HG03025 (cell line): ENCODE measurements around the gene TTC23.

ENCODE experiments used
- ATAC-seq: cut with Tn5 transposase; IDR thresholded peaks from one replicate; pipeline ENCODE4 v1.9.1; 2021; ENCODE audit warnings: mild to moderate bottlenecking, moderate library complexity; ENCODE audit not compliant: unreplicated experiment, low FRiP score

Gene TTC23

DNA sequence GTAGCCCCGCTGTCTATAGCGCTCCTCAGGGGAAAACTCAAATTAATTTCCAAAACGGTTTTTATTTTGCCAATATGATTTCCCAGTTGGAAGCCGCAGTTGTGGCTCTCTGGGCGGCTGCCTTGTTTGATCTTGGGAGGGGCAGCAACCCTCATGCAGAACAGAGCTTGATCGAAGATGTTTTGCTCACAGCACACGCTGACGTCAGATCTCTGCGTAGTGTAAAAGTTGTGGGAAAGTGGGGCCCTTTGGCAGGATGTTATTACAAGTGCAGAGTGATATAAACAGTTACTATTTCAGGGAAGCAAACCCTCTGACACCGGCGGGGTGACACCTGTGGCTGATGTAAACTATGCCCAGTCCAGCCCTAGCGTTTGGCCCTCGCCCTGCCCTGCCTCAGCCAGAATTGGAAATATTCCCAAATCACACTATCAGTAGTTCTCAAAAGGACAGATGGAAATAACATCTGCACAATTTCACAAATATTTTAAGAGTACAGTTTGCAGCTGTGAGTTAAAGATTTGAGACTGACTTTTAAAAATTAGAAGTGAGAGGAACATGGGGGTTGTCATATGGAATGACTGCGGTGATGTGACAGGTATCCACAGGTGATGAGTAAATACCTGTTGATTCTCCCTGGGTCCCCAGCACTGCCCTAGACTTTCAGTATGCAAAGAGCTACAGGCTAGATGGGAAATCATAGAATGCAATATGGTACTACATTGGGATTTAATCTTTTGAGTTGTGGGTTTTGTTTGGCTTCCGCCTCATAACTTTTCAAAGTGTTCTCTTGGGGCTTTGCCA is 142.8 kb downstream of the TTC23 start:
- no peak for ATAC-seq

DNA sequence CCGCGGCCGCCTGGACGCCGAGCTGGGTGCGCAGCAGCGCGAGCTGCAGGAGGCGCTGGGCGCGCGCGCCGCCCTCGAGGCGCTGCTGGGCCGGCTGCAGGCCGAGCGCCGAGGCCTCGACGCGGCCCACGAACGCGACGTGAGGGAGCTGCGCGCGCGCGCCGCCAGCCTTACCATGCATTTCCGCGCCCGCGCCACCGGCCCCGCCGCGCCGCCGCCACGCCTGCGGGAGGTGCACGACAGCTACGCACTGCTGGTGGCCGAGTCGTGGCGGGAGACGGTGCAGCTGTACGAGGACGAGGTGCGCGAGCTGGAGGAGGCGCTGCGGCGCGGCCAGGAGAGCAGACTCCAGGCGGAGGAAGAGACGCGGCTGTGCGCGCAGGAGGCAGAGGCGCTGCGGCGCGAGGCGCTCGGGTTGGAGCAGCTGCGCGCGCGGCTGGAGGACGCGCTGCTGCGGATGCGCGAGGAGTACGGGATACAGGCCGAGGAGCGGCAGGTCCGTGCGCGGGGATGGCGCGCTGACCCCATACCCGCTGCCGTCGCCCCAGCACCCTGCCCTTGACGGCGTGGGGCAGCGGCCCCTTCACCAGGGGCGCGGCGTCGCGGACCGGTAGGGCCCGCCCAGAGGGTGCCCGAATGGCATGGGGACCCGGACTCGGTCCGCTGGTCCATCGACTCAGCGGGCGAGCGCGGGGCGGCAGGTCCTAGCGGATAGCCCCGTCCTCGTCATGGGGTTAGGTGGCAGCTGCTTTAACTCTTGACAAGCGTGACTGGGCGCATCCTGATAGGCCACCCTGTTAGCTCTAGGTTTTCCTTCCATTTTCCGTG is 143.7 kb downstream of the TTC23 start:
- no peak for ATAC-seq

DNA sequence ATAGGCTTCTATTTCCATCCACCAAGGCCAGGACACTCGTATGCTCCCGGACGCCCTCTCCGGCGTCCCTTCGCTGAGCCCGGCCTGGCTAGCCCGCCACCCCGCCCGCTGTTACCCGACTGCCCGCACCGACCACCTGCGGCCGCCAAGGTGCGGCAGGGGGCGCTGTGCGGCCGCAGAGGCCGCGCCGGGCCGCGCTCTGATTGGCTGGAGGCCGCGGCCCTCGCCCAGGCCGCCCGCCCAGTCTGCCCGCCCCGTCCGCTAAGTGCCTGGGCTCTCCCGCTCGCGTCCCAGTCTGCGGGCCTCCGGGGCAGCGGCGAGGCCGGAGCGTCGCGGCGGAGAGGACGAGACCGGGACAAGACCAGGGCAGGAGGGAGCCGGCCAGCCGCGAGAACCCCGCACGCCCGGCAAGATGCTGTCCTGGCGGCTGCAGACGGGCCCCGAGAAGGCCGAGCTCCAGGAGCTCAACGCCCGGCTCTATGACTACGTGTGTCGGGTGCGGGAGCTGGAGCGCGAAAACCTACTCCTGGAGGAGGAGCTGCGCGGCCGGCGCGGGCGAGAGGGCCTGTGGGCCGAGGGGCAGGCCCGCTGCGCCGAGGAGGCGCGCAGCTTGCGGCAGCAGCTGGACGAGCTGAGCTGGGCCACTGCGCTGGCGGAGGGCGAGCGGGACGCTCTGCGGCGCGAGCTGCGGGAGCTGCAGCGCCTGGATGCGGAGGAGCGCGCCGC is 144.4 kb downstream of the TTC23 start, which contains the start of gene SYNM:
SYNM (plus strand) TSS at position 293 of the 726 bp plus-strand sequence; CDS start at position 413, 120 bp downstream.
- no peak for ATAC-seq

DNA sequence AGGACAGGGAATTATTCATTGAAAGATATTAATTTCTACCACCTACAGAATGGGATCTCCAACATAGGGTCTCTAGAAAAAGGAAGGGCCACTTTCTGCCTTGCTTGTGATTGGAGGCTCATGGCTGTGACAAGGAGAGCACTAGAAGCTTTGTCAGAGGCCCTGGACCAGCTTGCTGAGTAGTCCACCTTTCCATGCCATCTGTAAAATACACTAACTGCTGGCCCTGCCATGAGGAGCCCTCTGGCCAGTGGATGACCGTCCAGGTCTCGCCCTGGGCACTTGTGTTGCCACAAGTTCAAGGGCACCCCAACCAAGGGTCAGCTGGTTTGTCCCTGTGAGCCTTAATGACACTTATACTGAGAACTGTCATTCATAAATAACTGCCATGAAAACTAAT is 146.1 kb downstream of the TTC23 start:
- ATAC-seq, result no peak

DNA sequence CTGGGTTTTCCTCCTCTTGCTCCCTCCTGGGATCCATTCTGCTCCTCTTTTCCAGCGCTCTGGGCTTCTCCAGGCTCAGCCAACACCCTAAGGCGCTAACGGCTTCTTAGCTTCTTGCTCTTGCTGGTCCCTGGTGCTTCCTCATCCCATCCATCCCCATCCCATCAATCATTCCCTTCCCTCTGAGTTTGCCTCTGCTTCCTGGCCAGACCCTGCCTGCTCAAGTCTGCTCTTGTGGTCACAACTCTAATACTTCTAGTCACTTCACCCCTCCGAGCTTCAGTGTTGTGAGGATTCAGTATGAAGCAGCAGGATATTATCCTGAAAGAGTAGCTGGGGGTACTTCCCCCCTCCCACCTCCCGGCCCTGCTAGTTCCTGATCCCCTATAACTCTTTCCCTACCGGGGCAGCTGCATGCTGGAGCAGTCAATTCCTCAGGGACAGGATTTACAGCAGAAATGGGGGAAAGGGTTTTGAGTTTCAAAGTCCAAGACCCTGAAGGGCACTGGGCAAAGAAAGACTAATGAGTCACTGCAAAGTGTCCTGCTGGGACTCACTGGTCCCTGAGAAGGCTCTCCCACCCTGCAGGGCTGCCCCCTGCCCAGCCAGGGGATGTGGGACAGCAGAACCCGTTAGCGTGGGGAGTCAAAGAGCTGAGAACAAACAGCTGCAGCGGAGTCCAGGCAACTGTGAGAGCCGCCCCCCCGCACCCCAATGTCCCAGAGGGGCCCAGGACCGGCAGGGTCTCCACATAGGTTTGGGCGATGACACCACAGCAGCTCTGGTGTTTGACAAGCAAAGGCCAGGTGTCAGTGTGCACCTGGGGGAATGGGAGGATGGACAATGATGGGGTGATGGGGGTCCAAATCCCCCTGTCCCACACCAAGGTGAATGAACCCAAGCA is 146.8 kb downstream of the TTC23 start:
- no peak for ATAC-seq

DNA sequence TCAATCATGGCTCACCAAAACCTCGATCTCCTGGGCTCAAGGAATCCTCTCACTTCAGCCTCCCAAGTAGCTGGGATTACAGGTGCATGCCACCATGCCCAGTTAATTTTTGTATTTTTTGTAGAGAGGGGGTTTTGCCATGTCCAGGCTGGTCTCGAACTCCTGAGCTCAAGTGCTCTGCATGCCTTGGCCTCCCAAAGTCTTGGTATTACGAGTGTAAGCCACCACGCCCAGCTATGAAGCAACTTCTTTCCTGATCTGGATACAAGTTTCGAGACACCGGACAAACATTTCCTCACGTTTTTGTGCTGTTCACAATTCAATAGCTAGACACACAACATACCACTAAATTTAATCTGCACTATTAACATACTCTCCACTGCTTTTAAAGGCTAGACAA is 147.9 kb downstream of the TTC23 start:
- ATAC-seq, result no peak

DNA sequence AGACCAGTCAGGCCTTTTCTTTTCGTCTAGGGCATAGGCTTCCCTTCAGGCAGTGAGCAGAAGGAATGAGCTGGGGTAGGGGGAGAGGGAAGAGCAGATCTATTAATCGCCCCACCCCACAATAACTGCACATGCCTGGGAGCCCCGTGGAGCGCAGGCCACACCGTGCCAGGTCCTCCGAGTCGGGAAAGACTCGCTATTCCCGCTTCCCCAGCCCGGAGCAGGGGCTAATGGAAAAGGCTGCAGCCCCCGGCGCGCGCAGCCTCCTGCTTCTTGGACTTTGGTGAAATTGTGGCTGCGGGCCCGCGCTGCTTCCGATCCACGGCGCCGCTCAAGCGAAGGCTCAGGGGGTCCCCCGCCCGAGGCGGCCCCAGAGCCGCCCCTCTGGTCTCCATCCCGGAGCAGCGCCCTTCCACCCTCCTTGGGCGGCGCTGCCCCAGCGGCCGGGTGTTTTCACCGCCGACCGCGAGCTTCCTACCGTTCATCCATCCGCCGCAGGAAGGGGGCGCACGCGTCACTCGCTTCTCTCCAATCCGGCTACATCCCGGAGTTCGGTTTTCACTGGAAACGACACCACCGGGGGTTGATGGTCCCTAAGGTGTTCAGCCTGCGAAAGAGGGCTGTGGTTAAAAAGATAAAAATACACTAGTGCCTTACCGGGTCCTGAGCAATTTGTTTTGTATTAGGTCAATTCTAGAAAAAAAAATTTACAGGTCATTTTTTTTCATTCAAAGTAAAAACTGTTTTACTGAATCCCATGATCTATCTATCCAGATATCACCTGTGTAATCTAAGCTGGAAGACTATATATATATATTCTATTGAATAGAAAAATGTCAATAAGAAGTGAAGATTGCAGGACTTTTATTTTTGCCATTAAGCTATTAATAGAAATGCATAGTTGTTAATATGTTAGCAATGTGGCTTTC is 148.9 kb downstream of the TTC23 start:
- ATAC-seq, result no peak

DNA sequence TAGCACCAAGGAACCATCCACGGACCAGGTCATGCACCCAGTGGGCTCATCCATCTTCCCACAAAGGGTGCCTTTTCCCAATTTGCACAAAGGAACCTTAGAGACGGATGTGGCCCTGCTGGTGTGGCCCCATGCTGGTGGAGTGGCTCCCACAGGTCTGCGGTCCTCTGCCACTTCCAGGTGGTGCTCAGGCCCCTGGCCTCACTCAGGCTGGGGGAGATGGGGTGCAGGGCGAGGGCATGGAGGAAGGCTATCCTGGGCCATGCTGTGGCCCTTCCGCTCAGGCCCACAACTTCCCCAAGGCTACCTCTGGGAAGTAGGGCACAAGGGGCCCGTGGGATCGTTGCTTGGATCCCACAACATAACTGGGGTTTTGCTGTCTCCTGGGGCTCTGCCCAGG is 149.7 kb downstream of the TTC23 start:
- no peak for ATAC-seq

DNA sequence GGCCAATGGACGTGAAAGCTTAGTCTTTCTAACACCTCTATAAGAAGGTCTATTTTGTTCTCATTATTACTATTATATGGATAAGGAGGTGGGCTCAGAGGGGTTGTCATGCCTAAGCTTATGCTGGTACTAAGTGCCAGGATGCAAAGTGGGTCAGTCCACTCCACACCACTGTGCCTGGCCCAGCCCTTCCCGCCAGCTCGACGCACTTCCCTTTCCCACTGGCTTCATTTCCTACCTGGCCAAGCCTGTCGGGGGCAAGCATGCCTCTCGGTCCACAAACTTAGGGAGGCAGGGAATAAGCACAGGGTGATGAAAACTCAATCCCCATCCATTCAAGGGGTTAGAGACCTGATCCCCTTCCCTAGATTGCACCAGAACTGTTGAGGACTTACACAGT is 150.4 kb downstream of the TTC23 start:
- no peak for ATAC-seq

DNA sequence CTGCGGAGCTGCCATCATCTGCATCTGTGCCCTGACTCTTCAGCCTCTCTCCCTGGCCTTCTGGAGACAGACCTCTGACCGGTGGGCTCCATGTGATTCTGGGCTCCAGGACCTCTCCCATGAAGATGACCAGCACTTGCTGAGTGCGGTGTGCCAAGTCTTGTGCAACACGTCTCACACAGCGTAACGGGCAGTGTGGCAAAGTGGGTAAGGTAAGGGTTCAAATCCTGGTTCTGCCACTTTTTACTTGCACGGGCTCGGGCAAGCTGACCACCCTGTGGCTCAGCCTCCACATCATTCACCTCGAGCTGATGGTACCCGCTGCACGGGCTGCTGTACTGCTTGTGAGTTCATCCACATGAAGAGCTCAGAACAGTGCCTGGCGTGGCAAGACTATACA is 151.0 kb downstream of the TTC23 start:
- no peak for ATAC-seq

DNA sequence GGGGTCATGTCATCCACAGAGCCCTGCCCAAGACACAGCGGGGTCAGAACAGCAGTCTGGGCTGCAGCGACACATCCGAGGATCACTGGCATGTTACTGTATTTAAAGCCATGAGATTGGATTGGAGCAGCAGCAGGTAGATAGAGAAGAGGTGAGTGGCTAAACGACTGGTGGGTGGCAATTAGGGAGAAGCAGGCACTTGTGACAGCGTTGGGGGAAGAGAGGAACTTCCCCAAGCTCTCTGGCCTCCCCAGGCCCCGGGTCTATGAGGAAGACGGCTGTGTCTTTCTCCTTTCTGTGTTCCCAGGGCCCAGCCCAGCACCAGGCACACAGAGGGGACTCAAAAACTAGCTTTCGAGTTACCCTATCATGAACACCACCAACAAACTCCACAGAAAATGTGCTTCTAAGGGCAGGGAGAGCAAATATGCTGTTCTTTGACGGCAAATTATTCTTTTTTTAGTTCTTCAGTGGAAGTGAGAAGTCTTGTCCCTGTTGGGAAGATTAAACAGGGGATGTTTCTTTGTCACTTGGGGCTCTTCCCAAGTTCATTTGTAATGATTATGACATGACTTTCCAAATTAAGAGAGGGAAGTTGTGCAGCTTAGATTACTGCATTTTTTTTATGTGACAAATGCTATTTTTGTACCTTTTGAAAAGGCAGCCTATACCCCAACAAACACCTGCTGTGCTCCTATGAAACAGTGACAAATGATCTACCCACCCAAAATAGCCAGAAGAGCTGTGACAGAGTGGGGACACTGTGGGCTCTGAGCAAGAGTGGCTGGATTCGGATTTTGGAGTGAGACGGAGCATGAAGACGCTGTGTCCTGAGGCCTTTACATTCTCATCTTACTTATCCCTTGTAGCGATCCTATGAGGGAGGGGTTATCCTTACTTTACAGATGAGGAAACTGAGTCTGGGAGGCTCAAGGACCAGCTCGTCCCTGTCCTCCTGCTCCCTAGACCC is 151.7 kb downstream of the TTC23 start:
- no peak for ATAC-seq

DNA sequence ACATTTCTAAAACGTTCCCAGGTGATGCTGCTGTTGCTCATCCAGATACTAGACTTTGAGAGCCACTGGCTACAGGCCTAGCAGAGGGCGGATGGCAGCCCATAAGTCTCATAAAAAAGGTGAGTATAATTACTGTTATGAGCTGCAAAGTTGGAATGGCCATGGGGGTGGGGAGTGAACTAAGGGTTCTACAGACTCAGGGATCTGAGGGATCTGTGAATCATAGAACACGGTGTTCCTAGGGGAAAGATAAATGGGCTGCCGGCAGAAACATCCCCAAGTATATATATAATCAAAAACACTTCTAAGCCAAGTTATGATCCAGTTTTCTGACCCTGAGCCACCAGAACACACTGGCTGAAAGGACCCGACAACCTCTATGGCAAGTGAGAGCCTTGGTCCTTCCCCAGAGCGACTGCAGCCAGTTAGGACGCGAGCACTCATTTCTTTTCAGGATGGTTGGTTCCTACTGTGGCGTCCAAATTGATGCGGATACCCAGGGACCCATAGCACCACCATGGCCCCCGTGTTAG is 152.4 kb downstream of the TTC23 start:
- no peak for ATAC-seq

DNA sequence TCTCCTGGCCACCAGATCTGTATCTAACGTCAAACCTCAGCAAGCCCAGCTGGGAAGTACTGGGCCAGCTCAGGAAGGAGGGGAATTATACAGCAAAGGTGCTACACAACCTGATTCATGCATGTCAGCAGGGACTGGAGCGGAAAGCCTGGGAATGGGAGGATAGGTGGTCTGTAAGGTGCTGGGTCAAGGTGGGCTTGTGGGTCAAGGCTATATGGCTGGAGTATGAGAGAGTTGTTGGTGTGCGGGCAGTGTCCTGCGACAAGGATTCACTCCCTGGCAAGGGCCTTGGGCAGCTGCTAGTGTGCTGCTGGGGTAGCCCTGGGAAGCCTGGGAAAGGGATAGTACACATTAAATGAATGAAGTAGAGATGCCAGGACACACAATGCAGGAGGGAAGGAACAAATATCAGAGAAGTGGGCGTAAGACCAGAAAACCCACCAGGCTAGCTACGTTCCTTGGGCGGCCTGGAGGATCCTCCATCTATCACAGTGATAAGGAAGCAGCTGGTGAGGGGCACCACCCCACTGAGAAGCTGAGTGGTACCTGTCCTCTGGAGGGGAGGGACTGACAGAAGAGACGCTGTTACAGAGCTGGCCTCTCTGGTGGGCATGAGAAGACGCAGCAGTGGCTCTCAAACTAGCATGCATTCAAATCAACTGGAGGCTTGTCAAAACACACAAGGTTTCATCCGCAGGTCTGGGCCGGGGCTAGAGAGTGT is 153.0 kb downstream of the TTC23 start:
- no peak for ATAC-seq

DNA sequence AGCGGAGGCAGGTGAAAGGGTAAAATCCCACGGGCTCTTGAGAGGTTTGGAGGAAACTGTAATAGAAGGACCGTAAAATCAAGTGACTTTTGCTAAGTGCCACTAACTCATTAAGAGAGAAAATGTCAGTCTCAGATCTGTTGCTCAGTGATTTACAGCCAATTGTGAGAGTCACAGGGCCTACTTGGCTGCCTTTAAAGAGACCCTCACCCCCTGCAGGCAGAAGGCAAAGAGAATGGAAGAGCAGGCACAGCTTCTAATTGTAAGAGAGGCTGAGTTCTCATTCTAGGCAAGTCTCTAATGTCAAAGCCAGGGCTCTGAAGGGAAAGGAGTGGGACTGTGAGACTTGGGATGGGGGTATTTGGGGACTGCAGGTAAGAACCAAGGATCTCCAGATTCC is 153.8 kb downstream of the TTC23 start:
- ATAC-seq, result no peak

DNA sequence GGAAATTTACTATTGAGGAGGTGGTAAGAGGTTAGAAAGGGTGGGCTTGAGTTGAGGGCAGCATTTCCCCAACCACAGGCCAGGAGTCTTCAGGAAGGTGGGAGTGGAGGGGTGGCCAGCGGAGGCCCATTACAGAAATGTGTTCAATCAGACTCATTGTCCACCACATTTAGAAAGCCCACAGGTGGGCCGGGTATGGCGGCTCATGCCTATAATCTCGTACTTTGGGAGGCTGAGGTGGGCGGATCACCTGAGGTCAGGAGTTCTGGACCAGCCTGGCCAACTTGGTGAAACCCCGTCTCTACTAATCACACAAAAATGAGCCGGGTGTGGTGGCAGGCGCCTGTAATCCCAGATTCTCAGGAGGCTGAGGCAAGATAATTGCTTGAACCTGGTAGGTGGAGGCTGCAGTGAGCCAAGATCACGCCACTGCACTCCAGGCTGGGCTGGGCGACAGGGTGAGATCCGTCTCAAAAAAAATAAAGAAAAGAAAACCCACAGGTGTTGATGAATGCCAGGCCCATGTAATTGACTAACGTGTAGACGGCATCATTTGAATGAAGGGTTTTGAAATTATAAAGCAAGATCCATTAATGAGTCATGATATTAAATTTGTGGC is 156.7 kb downstream of the TTC23 start:
- ATAC-seq, result no peak

DNA sequence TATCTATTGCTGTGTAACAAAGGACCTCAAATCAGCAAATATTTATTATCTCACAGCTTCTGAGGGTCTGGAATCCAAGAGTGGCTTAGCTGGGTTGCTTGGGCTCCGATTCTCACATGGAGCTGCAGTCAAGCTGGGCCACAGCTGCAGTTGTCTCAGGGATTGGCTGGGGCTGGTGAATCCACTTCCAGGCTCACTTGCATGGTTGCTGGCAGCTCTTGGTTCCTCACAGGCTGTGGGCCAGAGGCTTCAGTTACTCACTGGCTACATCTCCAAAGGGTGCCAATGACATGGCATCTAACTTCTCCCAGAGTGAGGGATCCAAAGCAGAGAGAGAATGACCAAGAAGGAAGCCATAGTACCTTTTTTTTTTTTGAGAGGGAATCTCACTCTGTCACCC is 158.4 kb downstream of the TTC23 start:
- ATAC-seq, result no peak
